GM21390 (cell line): ENCODE results near the gene SCN4B.

ENCODE experiments used
- ATAC-seq: cut with Tn5 transposase; IDR thresholded peaks from one replicate; pipeline ENCODE4 v1.9.1; 2021; ENCODE audit not compliant: unreplicated experiment

The SCN4B gene

GRCh38 chr11:118153516-118153915 is 893 bp upstream of the SCN4B start:
- no peak for ATAC-seq

DNA sequence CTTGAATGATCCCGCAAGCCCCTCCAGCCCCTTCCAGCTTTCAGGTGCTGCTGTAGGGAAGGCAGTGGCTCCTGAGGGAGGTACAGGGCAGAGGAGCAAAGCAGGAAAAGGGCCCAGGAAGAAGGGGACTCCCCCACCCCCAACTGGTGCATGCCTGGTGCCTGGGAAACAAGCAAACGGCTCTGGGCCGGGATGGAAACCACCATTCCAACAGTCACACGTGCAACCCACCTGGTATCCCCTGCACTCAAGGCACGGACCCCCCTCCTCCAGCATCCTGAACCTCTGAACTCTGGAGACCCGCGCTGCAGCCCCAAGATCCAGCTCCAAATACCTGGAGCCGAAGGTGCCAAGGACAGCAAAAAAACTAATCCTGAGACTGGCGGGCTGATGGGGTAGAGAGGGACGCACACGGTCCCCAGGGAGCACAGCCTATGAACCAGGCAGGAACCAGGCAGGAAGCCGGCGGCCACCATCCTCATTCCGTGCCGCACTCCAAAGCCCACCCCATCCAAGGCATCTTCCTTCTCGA is 537 bp downstream of the SCN4B start:
- no peak for ATAC-seq

GRCh38 chr11:118151431-118151830 is 1.2 kb downstream of the SCN4B start:
- no peak for ATAC-seq

- ATAC-seq = no peak
Observed at GRCh38 chr11:118149493-118149892, 3.1 kb downstream of the SCN4B start.

DNA sequence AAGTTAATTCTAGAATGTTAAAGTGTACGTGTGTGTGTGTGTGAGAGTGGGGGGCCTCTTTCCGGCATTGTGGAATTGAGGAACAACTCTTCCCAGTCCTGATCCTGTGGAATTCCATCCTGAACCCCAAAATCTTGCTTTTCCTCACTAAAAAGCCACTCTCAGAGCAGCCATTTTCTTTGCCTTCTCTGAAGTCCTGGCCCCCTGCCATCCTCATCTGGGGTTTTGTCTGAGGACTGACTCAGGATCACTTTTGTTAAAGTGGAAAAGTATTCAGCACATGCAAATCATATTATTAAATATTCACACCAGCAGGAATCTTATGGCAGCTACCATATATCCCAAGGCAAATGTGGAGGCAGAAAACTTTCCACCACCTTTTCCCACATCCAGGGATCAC is 3.8 kb downstream of the SCN4B start:
- ATAC-seq = no peak

DNA sequence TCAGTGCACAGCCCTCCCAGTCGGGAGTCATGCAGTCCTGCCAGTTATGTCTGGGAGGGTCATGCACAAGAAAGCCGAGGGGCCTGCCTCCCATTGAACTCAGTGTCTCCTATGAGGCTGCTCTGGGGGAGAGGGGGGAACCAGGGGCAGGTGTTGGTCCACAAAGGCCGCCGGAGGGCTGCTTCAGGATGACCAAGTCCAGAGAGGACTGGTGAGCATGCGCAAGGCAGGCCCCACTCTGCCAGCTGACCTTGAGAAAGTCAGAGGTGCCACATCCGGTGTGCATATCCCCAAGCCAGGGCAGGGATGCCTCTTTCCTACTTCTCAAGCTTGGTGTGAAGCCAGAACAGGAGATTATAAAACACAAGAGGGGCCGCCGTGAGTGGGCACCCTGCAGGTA is 4.4 kb downstream of the SCN4B start:
- ATAC-seq = no peak

- no peak for ATAC-seq
Observed at GRCh38 chr11:118147502-118147901, 5.1 kb downstream of the SCN4B start.

- ATAC-seq = no peak
Observed at GRCh38 chr11:118146554-118146953, 6.1 kb downstream of the SCN4B start.

- peak; percentile 72 for ATAC-seq
Observed at GRCh38 chr11:118145285-118146227, 7.1 kb downstream of the SCN4B start.

- ATAC-seq = no peak
Observed at GRCh38 chr11:118144301-118145268, 8.0 kb downstream of the SCN4B start.

GRCh38 chr11:118143661-118144185 is 8.9 kb downstream of the SCN4B start:
- ATAC-seq = no peak

GRCh38 chr11:118142809-118143208 is 9.8 kb downstream of the SCN4B start:
- no peak for ATAC-seq

GRCh38 chr11:118142081-118142480 is 10.5 kb downstream of the SCN4B start:
- ATAC-seq = no peak

DNA sequence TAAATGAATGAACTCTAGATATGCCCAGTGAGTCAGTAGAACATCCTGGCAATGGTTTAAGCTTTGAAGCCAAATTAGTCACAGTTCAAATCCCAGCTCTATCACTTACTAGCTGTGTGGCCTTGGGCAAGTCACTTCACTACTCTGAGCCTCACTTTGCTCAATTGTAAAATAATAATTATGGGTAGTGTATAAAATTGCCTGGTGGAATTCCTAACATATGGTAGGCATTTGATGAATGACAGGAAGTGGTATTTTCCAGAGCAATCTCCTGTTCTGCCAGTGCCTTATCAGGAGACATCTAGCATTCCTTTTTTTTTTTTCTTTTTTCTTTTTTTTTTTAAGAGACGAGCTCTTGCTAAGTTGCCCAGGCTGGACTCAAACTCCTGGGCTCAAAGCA is 13.0 kb downstream of the SCN4B start:
- ATAC-seq = no peak

GRCh38 chr11:118138839-118139420 is 13.7 kb downstream of the SCN4B start:
- ATAC-seq = no peak

DNA sequence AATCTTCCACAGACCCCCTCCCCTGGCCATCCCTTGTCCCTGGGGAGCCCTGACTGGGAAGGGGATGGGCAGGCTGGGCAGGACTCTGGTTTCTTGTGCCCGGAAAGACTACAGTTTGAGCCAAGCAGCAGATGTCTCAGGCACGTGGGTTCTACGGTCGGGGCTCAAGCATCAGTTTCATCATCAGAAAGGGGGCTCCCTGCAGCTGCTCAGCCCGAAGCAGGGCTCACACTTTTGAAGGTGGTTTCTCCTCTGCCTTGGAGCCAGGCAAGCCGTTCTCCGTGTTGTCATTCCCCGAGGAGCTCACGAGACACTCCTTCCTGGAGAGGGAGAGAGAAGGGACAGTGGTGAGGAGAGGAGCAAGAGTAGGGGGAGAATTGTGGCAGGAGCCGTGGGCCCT is 15.8 kb downstream of the SCN4B start:
- no peak for ATAC-seq

GRCh38 chr11:118136341-118136740 is 16.3 kb downstream of the SCN4B start:
- no peak for ATAC-seq

GRCh38 chr11:118135796-118136165 is 16.8 kb downstream of the SCN4B start:
- ATAC-seq = no peak

DNA sequence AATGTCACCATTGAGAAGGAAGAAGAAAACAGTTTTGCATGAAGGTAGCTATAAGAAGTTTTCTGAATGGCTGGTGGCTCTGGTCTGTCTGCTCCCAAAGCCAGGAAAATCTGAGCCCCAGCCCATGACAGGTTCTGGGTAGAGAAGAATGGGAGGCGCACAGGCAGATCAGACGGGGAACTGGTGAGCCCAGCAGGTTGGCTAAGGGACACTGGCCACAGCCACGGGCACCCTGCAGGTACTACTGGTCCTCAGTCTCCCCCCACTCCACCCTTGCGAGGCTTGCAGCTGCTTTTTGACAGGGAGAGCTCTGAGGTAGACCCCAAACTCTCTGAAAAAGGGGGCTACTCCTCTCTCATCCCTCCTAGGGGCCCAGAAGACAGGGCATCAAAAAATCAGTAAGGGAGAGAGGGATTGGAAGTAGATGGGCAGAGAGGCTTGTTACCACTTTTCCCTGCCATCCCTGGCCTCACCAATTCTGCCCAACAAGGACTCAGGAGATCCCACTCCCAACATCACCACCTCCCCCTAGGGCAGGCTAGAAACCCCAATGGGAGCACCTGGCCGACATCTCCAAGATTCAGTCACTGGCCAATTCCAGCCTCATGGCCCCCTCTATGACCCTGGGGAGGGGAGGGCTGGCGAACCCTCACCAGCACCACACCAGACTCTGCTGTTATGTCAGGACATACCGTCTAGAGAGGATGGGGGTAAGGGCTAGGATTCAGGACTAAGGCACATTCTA is 17.4 kb downstream of the SCN4B start:
- no peak for ATAC-seq

DNA sequence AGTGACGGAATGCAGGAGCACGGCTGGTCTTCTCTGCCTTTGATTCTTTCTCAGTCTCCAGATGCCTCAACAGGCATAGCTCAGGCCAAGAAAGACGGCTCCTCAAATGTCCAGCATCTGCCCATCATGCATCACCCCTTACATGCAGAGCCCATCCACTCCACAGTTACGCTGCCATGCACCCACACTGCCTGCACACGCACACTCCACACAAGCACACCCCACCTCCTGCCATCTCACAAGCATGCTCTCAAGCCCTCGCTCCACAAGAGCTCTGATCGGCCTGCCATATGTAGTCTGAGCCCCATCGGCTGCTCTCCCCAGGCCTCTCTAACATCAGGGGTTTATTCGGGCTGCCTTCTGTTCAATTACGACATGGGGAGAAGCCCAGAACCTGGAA is 18.8 kb downstream of the SCN4B start:
- no peak for ATAC-seq
